CD4-positive, CD25-positive, alpha-beta regulatory T cell (primary cell): Measurements from ENCODE around the gene SNX17. TPM values are rescaled to one million over a fixed set of nuclear protein-coding genes. Genes with fewer than 3 reads are reported as not detected.

Experiments
- ATAC-seq, 2 donors: fragments of 150-1000 bp; cut with Tn5 transposase; one replicate each; pipeline ENCODE4 v1.10.0; 2021; ENCODE audit warnings: low read depth in 2 of 2, moderate number of reproducible peaks in 2 of 2, moderate library complexity in 1 of 2
- DNase-seq, 3 donors: peaks; one replicate each; pipeline versions ENCODE4 v3.0.0 to v3.0.0-alpha.2; 2012 to 2022; ENCODE audit warnings: mixed read lengths in 1 of 3
- H3K27ac ChIP-seq: one replicate; pipeline ENCODE4 v1.7.0; 2013; ENCODE audit warnings: mild to moderate bottlenecking, low read length; ENCODE audit not compliant: insufficient read depth, poor library complexity, severe bottlenecking
- H3K27me3 ChIP-seq: one replicate; pipeline ENCODE4 v1.7.0; 2013; ENCODE audit warnings: low read length; ENCODE audit not compliant: control insufficient read depth, insufficient read depth
- H3K36me3 ChIP-seq: one replicate; pipeline ENCODE4 v1.7.0; 2013; ENCODE audit warnings: mild to moderate bottlenecking, low read length, moderate library complexity; ENCODE audit not compliant: control insufficient read depth, insufficient read depth
- H3K4me1 ChIP-seq: 2 replicates; pipeline ENCODE4 v1.7.0; 2013; ENCODE audit warnings: mild to moderate bottlenecking, low read length; ENCODE audit not compliant: insufficient read depth, control insufficient read depth, poor library complexity, severe bottlenecking
- H3K4me3 ChIP-seq: one replicate; pipeline ENCODE4 v1.7.0; 2013; ENCODE audit warnings: low read depth, mild to moderate bottlenecking, low read length, moderate library complexity
- H3K9me3 ChIP-seq, 2 experiments: 1 replicate in 1 of 2; 2 replicates in 1 of 2; pipeline ENCODE4 v1.7.0; 2013; ENCODE audit warnings: low read length in 2 of 2, mild to moderate bottlenecking in 1 of 2, moderate library complexity in 1 of 2; ENCODE audit not compliant: control insufficient read depth in 2 of 2
- H3K27ac Mint-ChIP-seq, 3 donors: one replicate each; pipeline ENCODE4 v1.8.0; 2020 to 2022; ENCODE audit warnings: mild to moderate bottlenecking in 3 of 3, mixed read lengths in 3 of 3, moderate library complexity in 2 of 3
- H3K27me3 Mint-ChIP-seq: one replicate; pipeline ENCODE4 v1.8.0; 2022; ENCODE audit warnings: mild to moderate bottlenecking, mixed read lengths
- H3K36me3 Mint-ChIP-seq: one replicate; pipeline ENCODE4 v1.8.0; 2020; ENCODE audit warnings: mixed read lengths
- H3K4me1 Mint-ChIP-seq, 4 donors: one replicate each; pipeline ENCODE4 v1.8.0; 2020 to 2022; ENCODE audit warnings: mixed read lengths in 4 of 4, mild to moderate bottlenecking in 1 of 4
- H3K4me3 Mint-ChIP-seq, 4 donors: one replicate each; pipeline ENCODE4 v1.8.0; 2020 to 2022; ENCODE audit warnings: mild to moderate bottlenecking in 4 of 4, mixed read lengths in 4 of 4, moderate library complexity in 3 of 4
- H3K9me3 Mint-ChIP-seq, 7 donors: one replicate each; pipeline ENCODE4 v1.8.0; 2020 to 2022; ENCODE audit warnings: mixed read lengths in 7 of 7, mild to moderate bottlenecking in 3 of 7, moderate library complexity in 2 of 7
- polyA plus RNA-seq, 4 donors: library from polyadenylated mRNA; unstranded; fragments of 300-500 nt; fragmentation: Illumina TruSeq; gene quantifications; one replicate each; pipeline ENCODE4 v1.2.3, GENCODE V29; 2021
- total RNA-seq: library from RNA; stranded (reverse); gene quantifications from one replicate; pipeline ENCODE4 v1.2.3, GENCODE V29; 2022

Gene SNX17
- total and polyA plus RNA-seq, 5 donors from 2014 or later = 85.5 to 262 (median 229) TPM

- Mint-ChIP-seq H3K27ac (peak overlapping the region in 2 of 3 donors; percentile 44 to 78), H3K36me3 (peaks cover 28% of the 10 kb centered on the region), H3K27me3 (no peaks in the 10 kb centered on the region), H3K9me3 (no peaks in the 10 kb centered on the region), H3K4me3 (peak overlapping the region; percentile 58 to 100 (median 88)), H3K4me1 (peaks cover 3 to 50% (median 38%) of the 10 kb centered on the region in 4 donors)
- no peaks in the 10 kb centered on the region for H3K27me3 ChIP-seq
- H3K36me3 ChIP-seq = peaks cover 52% of the 10 kb centered on the region
- ATAC-seq (no peak), DNase-seq (peak in 1 of 3 donors; percentile 69)
- no peak overlapping the region for H3K27ac ChIP-seq
- H3K4me3 ChIP-seq = peak overlapping the region; percentile 50
- H3K4me1 ChIP-seq = peaks cover 31% of the 10 kb centered on the region
- no peaks in the 10 kb centered on the region for H3K9me3 ChIP-seq
Observed at GRCh38 chr2:27372937-27373336, 2.5 kb downstream of the SNX17 start.

GRCh38 chr2:27373567-27373966 lies 3.2 kb downstream of the SNX17 start:
- H3K36me3 Mint-ChIP-seq = peaks cover 28% of the 10 kb centered on the region
- H3K9me3 Mint-ChIP-seq = no peaks in the 10 kb centered on the region
- H3K4me3 ChIP-seq = no peak overlapping the region
- no peaks in the 10 kb centered on the region for H3K9me3 ChIP-seq
- peaks cover 52% of the 10 kb centered on the region for H3K36me3 ChIP-seq
- peaks cover 3 to 46% (median 35%) of the 10 kb centered on the region in 4 donors for H3K4me1 Mint-ChIP-seq
- H3K27me3 Mint-ChIP-seq = no peaks in the 10 kb centered on the region
- H3K27ac ChIP-seq = no peak overlapping the region
- H3K27me3 ChIP-seq = no peaks in the 10 kb centered on the region
- DNase-seq = no peak
- no peak for ATAC-seq
- H3K4me1 ChIP-seq = peaks cover 31% of the 10 kb centered on the region
- peak overlapping the region in 1 of 3 donors; percentile 56 for H3K27ac Mint-ChIP-seq
- peak overlapping the region in 3 of 4 donors; percentile 36 to 77 (median 77) for H3K4me3 Mint-ChIP-seq

- Histone ChIP-seq H3K9me3 (no peaks in the 10 kb centered on the region), H3K4me1 (peaks cover 34% of the 10 kb centered on the region), H3K27me3 (no peaks in the 10 kb centered on the region), H3K4me3 (no peak overlapping the region), H3K27ac (no peak overlapping the region), H3K36me3 (peaks cover 52% of the 10 kb centered on the region)
- peak overlapping the region in 2 of 3 donors; percentile 17 to 51 for H3K27ac Mint-ChIP-seq
- H3K4me1 Mint-ChIP-seq = peaks cover 7 to 49% (median 39%) of the 10 kb centered on the region in 4 donors
- H3K36me3 Mint-ChIP-seq = peaks cover 24% of the 10 kb centered on the region
- H3K9me3 Mint-ChIP-seq = no peaks in the 10 kb centered on the region
- ATAC-seq (no peak), DNase-seq (no peak)
- H3K27me3 Mint-ChIP-seq = no peaks in the 10 kb centered on the region
- H3K4me3 Mint-ChIP-seq = peak overlapping the region in 2 of 4 donors; percentile 78 to 87
Observed at GRCh38 chr2:27375513-27376099, 5.2 kb downstream of the SNX17 start.

GRCh38 chr2:27376151-27376865 lies 5.9 kb downstream of the SNX17 start:
- no peak overlapping the region for H3K4me3 ChIP-seq
- H3K27me3 Mint-ChIP-seq = no peaks in the 10 kb centered on the region
- H3K4me1 Mint-ChIP-seq = peaks cover 7 to 53% (median 42%) of the 10 kb centered on the region in 4 donors
- no peak overlapping the region for H3K27ac ChIP-seq
- H3K4me3 Mint-ChIP-seq = peak overlapping the region in 1 of 4 donors; percentile 87
- H3K4me1 ChIP-seq = peaks cover 35% of the 10 kb centered on the region
- H3K9me3 ChIP-seq = no peaks in the 10 kb centered on the region
- peaks cover 52% of the 10 kb centered on the region for H3K36me3 ChIP-seq
- no peaks in the 10 kb centered on the region for H3K27me3 ChIP-seq
- no peaks in the 10 kb centered on the region for H3K9me3 Mint-ChIP-seq
- peak overlapping the region in 1 of 3 donors; percentile 51 for H3K27ac Mint-ChIP-seq
- DNase-seq (no peak), ATAC-seq (no peak)
- peaks cover 24% of the 10 kb centered on the region for H3K36me3 Mint-ChIP-seq

GRCh38 chr2:27376866-27377617 lies 6.6 kb downstream of the SNX17 start:
- Mint-ChIP-seq H3K9me3 (no peaks in the 10 kb centered on the region), H3K27ac (peak overlapping the region in 1 of 3 donors; percentile 43), H3K4me1 (peaks cover 7 to 50% (median 38%) of the 10 kb centered on the region in 4 donors), H3K4me3 (peak overlapping the region in 2 of 4 donors; percentile 8 to 87), H3K27me3 (no peaks in the 10 kb centered on the region), H3K36me3 (peaks cover 24% of the 10 kb centered on the region)
- no peaks in the 10 kb centered on the region for H3K27me3 ChIP-seq
- DNase-seq (no peak), ATAC-seq (no peak)
- H3K4me1 ChIP-seq = peaks cover 28% of the 10 kb centered on the region
- no peaks in the 10 kb centered on the region for H3K9me3 ChIP-seq
- H3K36me3 ChIP-seq = peaks cover 59% of the 10 kb centered on the region
- no peak overlapping the region for H3K4me3 ChIP-seq
- H3K27ac ChIP-seq = no peak overlapping the region

- Mint-ChIP-seq H3K36me3 (peaks cover 21% of the 10 kb centered on the region), H3K4me1 (peaks cover 7 to 44% (median 33%) of the 10 kb centered on the region in 4 donors), H3K4me3 (peak overlapping the region in 3 of 4 donors; percentile 35 to 87 (median 41)), H3K9me3 (no peaks in the 10 kb centered on the region), H3K27ac (peak overlapping the region in 1 of 3 donors; percentile 43), H3K27me3 (no peaks in the 10 kb centered on the region)
- H3K27me3 ChIP-seq = no peaks in the 10 kb centered on the region
- DNase-seq (no peak), ATAC-seq (no peak)
- H3K9me3 ChIP-seq = no peaks in the 10 kb centered on the region
- H3K4me1 ChIP-seq = peaks cover 22% of the 10 kb centered on the region
- H3K27ac ChIP-seq = no peak overlapping the region
- no peak overlapping the region for H3K4me3 ChIP-seq
- peaks cover 58% of the 10 kb centered on the region for H3K36me3 ChIP-seq
Observed at GRCh38 chr2:27377618-27378095, 7.2 kb downstream of the SNX17 start.

- Mint-ChIP-seq H3K9me3 (no peaks in the 10 kb centered on the region), H3K27ac (no peak overlapping the region), H3K4me3 (peak overlapping the region in 3 of 4 donors; percentile 24 to 87 (median 61)), H3K27me3 (no peaks in the 10 kb centered on the region), H3K4me1 (peaks cover 7 to 39% (median 28%) of the 10 kb centered on the region in 4 donors), H3K36me3 (peaks cover 18% of the 10 kb centered on the region)
- H3K36me3 ChIP-seq = peaks cover 61% of the 10 kb centered on the region
- H3K27ac ChIP-seq = no peak overlapping the region
- H3K9me3 ChIP-seq = no peaks in the 10 kb centered on the region
- DNase-seq = no peak
- H3K4me1 ChIP-seq = peaks cover 21% of the 10 kb centered on the region
- H3K27me3 ChIP-seq = no peaks in the 10 kb centered on the region
- H3K4me3 ChIP-seq = no peak overlapping the region
- no peak for ATAC-seq
Observed at GRCh38 chr2:27378096-27378808, 7.8 kb downstream of the SNX17 start.
